ENCODE data around the gene GPC6.

GRCh38 chr13:93653776-93654175 lies 427.2 kb downstream of the GPC6 start:
- TF ChIP-seq CTCF (IDR thresholded peaks at IDR 0.05 in 2 of 3, conservative IDR thresholded peaks at IDR 0.05 in 1 of 3; ENCODE audit: borderline replicate concordance in 1 of 3, insufficient read depth in 1 of 3, low read depth in 2 of 3, low read length in 2 of 3) (no peak), RAD21 (IDR thresholded peaks at IDR 0.05; ENCODE audit: low read depth) (no peak), POLR2A (IDR thresholded peaks at IDR 0.05; ENCODE audit: borderline replicate concordance, extremely low read depth, insufficient read depth, insufficient read length) (no peak), EGR1 (IDR thresholded peaks at IDR 0.05; ENCODE audit: low read depth) (no peak), SP1 (IDR thresholded peaks at IDR 0.05; ENCODE audit: low read depth) (no peak), YY1 (IDR thresholded peaks at IDR 0.05; ENCODE audit: extremely low read depth, insufficient replicate concordance, low read depth, low read length) (no peak), SRF (IDR thresholded peaks at IDR 0.05; ENCODE audit: low read depth) (no peak), JUND (IDR thresholded peaks at IDR 0.05) (no peak), EZH2 (IDR thresholded peaks at IDR 0.05) (no peak), SIN3A (IDR thresholded peaks at IDR 0.05; ENCODE audit: low read depth) (no peak), CEBPB (IDR thresholded peaks at IDR 0.05; ENCODE audit: low read depth) (no peak), TCF7L2 (IDR thresholded peaks at IDR 0.05; ENCODE audit: borderline replicate concordance, extremely low read depth, insufficient read depth, insufficient read length) (no peak)
